Epithelial cell of proximal tubule (primary cell): Measurements from ENCODE around the gene KRTAP5-2. TPM values are rescaled to one million over a fixed set of nuclear protein-coding genes. Genes with fewer than 3 reads are reported as not detected.

Source experiments
- DNase-seq: peaks from one replicate; pipeline ENCODE4 v3.0.0-alpha.2; 2011; ENCODE audit warnings: low read depth
- H3K4me3 ChIP-seq: 2 replicates; pipeline ENCODE4 v1.5.1; 2011; ENCODE audit warnings: low read depth, mild to moderate bottlenecking, low read length
- total RNA-seq: library from RNA; depleted of rRNA; stranded (reverse); fragments of >200 nt; gene quantifications from 2 replicates; pipeline ENCODE4 v1.2.3, GENCODE V29; 2015
- TF ChIP-seq, protein P1 (sequence below): conservative IDR thresholded peaks from 2 replicates; pipeline ENCODE4 v1.5.1; 2012; ENCODE audit warnings: low read depth, mild to moderate bottlenecking, low read length

Gene KRTAP5-2
- total RNA-seq, 1 donor from 2014 or later, result not detected

DNA sequence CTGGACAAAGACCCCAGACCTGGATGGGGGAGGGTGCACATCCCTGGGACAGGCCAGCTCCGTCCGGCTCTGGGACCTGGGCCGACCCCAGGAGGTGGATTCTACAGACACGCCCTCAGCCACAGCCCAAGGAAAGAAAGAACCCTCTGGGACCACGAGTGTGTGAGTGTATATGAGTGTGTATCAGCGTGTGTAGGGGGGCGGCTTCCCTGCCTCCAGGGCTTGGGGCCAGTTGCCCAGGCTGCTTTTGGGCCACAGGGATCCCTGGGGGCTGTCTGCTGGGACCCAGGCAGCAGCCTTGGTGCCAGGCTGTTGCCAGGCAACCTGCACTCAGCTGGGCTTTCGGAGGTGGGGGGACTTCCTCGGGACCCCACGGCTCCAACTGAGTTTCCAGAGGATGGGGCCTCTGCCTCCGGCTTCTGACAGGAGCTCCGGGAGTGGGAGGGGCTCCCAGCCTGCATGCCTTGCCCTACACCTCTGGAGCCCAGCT is 34.9 kb downstream of the KRTAP5-2 start:
- H3K4me3 ChIP-seq, result no peak overlapping the region
- no peak for DNase-seq
- TF ChIP-seq, protein P1, sequence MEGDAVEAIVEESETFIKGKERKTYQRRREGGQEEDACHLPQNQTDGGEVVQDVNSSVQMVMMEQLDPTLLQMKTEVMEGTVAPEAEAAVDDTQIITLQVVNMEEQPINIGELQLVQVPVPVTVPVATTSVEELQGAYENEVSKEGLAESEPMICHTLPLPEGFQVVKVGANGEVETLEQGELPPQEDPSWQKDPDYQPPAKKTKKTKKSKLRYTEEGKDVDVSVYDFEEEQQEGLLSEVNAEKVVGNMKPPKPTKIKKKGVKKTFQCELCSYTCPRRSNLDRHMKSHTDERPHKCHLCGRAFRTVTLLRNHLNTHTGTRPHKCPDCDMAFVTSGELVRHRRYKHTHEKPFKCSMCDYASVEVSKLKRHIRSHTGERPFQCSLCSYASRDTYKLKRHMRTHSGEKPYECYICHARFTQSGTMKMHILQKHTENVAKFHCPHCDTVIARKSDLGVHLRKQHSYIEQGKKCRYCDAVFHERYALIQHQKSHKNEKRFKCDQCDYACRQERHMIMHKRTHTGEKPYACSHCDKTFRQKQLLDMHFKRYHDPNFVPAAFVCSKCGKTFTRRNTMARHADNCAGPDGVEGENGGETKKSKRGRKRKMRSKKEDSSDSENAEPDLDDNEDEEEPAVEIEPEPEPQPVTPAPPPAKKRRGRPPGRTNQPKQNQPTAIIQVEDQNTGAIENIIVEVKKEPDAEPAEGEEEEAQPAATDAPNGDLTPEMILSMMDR, result no peak

DNA sequence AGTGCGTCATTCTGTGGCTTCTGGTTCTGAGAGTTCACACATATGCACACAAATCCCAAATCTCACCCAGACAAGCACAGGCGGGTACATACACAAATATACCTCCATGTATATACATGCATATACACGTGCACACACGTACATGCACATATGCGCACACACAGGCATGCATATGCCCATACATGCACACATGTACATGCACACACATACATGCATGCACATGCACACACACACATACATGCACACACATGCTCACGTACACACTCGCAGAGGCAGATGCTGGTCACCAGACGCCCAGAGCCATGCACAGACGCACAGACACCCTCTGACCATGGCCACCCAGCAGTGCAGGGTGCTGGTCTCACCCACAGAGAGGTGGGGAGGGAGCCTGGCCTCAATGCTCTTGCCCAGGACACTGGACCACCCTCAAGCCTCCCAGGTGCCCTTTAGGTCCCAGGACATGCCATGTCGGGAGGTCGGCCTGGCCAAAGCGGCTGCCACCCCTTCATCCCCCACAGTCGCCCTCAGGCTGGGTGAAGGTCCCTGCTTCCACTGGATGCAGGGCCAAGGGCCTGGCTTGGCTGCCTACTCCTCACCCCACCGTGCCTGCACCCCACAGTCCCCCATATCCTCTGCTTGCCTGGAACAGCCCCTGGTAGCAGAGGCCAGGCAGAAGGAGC is 35.5 kb downstream of the KRTAP5-2 start:
- DNase-seq, result no peak
- TF ChIP-seq, protein P1, result no peak
- H3K4me3 ChIP-seq, result no peak overlapping the region

DNA sequence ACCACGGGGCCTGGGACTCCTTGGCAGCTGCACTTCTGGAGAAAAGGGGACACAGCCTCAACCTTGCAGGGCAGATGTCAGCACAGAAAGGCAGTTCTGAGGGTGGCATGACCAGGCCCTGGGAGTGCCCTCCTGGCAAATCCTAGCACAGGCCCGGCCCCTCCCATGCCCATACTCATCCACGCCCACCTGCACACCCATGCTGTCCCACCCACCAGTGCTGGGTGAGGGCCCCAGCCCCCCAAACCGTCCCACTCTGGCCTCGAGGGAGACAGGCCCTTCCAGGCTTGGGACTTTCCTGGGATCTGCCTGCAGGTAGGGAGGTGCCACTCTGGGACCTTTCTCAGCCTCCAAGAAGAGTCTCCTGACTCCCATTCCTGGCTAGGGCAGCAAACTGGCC is 36.1 kb downstream of the KRTAP5-2 start:
- TF ChIP-seq, protein P1, result no peak
- DNase-seq, result no peak
- no peak overlapping the region for H3K4me3 ChIP-seq

DNA sequence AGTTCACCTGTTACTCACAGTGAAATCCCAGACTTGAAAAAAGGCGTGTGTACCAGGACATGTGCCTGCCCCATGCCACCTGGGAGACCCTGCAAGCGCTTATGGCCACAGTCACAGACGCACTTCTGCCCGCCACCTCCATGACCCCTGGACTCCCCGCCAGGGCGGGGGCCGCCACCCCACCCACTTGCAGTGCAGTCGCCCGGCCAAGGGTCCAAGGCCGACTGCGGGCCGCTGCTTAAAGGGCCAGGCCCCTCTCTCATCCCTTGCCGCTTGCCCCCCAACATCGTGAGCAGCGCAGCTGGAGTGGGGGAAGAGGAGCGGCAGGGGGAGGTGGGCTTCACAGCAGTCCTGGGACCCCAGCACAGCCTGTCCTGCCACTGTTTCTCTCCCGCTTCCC is 36.8 kb downstream of the KRTAP5-2 start:
- H3K4me3 ChIP-seq, result no peak overlapping the region
- TF ChIP-seq, protein P1, result no peak
- DNase-seq, result no peak

DNA sequence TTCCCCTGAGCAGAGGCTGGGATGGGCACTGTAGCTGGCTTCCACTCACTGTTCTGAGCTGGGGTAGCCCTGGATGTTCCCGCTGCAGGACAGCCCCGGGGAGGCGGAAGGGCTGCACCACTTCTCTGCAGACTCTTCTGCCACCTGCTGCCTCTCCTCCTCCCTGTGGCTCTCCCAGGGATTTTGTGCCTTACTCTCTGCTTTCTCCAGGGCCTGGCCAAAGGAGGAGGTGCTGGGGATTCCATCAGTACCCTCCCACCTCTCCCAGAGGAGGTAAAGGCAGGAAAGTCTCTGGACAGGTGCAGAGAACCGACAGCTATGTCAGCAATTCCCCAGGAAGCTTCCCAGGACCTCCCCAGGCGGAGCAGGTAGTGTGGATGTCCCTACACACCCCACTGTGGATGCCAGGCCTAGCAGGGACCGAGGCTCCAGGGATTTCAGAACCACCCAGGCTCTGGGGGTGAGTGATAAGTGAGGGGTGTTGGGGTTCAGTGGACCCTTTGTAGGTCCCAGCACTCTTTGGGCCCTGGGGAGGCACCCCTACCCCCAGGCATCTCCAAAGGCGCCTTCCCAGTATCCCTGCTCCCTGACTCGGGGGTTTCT is 37.3 kb downstream of the KRTAP5-2 start:
- H3K4me3 ChIP-seq, result no peak overlapping the region
- DNase-seq, result no peak
- TF ChIP-seq, protein P1, result no peak

DNA sequence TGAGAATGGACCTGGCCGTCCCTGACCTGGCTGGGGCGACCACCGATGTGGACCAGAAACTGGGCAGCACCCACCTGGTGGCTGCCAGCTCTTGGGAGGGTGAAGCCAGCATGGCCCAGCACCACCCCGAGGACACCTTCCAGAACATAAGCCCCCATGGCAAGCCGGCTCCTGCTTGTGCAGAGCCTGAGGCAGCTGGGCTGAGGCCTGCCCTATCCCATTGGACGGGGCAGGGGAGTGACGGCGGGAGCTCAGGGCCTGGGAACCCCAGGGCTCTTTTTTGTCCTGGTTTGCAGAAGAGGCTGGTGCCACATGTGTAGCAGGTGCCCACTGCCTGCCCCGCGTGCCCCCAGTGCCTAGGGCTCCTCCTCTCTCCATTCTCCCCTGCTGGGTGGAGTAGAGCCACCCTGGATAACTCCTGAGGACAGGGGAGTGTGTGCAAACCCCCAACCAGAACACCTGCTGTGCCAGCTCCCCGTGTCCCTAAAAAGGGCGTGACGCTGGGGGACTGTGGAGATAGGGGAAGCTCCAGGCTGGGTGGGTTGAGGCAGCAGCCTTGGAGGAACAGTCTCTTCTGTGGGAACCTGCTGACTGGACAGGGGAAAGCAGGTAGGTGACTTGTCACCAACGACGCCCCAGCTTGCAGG is 38.0 kb downstream of the KRTAP5-2 start:
- TF ChIP-seq, protein P1, result no peak
- H3K4me3 ChIP-seq, result no peak overlapping the region
- DNase-seq, result no peak
